Body of pancreas (tissue), 4 donors: Measurements from ENCODE around the gene FOXL1.

Experiments
- CTCF ChIP-seq, 7 experiments: fragments of 450-650 bp in 4 of 7; fragments of 200-600 bp in 3 of 7; sonication (generic) in 3 of 7; IDR thresholded peaks; one replicate each; pipeline ENCODE4 v1.5.1; 2016 to 2019; ENCODE audit warnings: antibody characterized with exemption in 7 of 7
- POLR2A ChIP-seq, 3 donors: fragments of 450-650 bp; IDR thresholded peaks; one replicate each; pipeline ENCODE4 v1.6.1; 2016; ENCODE audit warnings: antibody characterized with exemption in 3 of 3, mild to moderate bottlenecking in 2 of 3

GRCh38 chr16:86621966-86622365, 43.6 kb downstream of the FOXL1 start:
- no peak for TF ChIP-seq POLR2A (IDR thresholded peaks at IDR 0.05)
- no peak for TF ChIP-seq CTCF (IDR thresholded peaks at IDR 0.05)
